ENCODE data around the gene IGF2R. TPM values are rescaled to one million over a fixed set of nuclear protein-coding genes. Genes with fewer than 3 reads are reported as not detected.

IGF2R gene
- total RNA-seq, 1 donor from 2014 or later: 35.1 TPM

- H3K27me3 ChIP-seq: no peaks in the 10 kb centered on the region
- Mint-ChIP-seq H3K4me3 (no peak overlapping the region), H3K27ac (no peak overlapping the region), H3K27me3 (ENCODE audit: insufficient read depth, low read depth) (peaks cover 5% of the 10 kb centered on the region), H3K9me3 (no peaks in the 10 kb centered on the region), H3K4me1 (peaks cover 16% of the 10 kb centered on the region), H3K36me3 (no peaks in the 10 kb centered on the region)
- H3K4me3 ChIP-seq: no peak overlapping the region
- H3K27ac ChIP-seq: no peak overlapping the region
- no peak for DNase-seq (ENCODE audit: low spot score)
- TF ChIP-seq, protein P1, sequence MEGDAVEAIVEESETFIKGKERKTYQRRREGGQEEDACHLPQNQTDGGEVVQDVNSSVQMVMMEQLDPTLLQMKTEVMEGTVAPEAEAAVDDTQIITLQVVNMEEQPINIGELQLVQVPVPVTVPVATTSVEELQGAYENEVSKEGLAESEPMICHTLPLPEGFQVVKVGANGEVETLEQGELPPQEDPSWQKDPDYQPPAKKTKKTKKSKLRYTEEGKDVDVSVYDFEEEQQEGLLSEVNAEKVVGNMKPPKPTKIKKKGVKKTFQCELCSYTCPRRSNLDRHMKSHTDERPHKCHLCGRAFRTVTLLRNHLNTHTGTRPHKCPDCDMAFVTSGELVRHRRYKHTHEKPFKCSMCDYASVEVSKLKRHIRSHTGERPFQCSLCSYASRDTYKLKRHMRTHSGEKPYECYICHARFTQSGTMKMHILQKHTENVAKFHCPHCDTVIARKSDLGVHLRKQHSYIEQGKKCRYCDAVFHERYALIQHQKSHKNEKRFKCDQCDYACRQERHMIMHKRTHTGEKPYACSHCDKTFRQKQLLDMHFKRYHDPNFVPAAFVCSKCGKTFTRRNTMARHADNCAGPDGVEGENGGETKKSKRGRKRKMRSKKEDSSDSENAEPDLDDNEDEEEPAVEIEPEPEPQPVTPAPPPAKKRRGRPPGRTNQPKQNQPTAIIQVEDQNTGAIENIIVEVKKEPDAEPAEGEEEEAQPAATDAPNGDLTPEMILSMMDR (IDR thresholded peaks at IDR 0.05): no peak
- TF ChIP-seq EZH2 (IDR thresholded peaks at IDR 0.05): no peak
- TF ChIP-seq EZH2phosphoT487 (IDR thresholded peaks at IDR 0.05): no peak
- no peak overlapping the region for H3K9ac ChIP-seq
- no peaks in the 10 kb centered on the region for H3K4me1 ChIP-seq
- no peak overlapping the region for H3K4me2 ChIP-seq
- no peaks in the 10 kb centered on the region for H3K36me3 ChIP-seq
- no peak overlapping the region for H2AFZ ChIP-seq (replicated peaks)
- H3K9me3 ChIP-seq (ENCODE audit: low read depth): no peaks in the 10 kb centered on the region
- no peaks in the 10 kb centered on the region for H3F3A ChIP-seq (ENCODE audit: low read depth)
- no peaks in the 10 kb centered on the region for H3K79me2 ChIP-seq (ENCODE audit: low read depth)
- H4K20me1 ChIP-seq (ENCODE audit: low read depth): no peaks in the 10 kb centered on the region
Observed at GRCh38 chr6:159955945-159956361, 12.9 kb upstream of the IGF2R start.

- Mint-ChIP-seq H3K27ac (no peak overlapping the region), H3K36me3 (no peaks in the 10 kb centered on the region), H3K9me3 (no peaks in the 10 kb centered on the region), H3K4me1 (peaks cover 15% of the 10 kb centered on the region), H3K27me3 (ENCODE audit: insufficient read depth, low read depth) (peaks cover 6% of the 10 kb centered on the region), H3K4me3 (no peak overlapping the region)
- Histone ChIP-seq H3K9ac (no peak overlapping the region), H3K4me1 (no peaks in the 10 kb centered on the region), H3K4me2 (no peak overlapping the region), H3K4me3 (no peak overlapping the region), H3K9me3 (ENCODE audit: low read depth) (no peaks in the 10 kb centered on the region), H3F3A (ENCODE audit: low read depth) (no peaks in the 10 kb centered on the region), H3K27me3 (peaks cover 8% of the 10 kb centered on the region), H3K27ac (no peak overlapping the region), H4K20me1 (ENCODE audit: low read depth) (no peaks in the 10 kb centered on the region), H3K79me2 (ENCODE audit: low read depth) (no peaks in the 10 kb centered on the region), H2AFZ (replicated peaks) (no peak overlapping the region), H3K36me3 (no peaks in the 10 kb centered on the region)
- no peak for TF ChIP-seq EZH2 (IDR thresholded peaks at IDR 0.05)
- TF ChIP-seq, protein P1 (IDR thresholded peaks at IDR 0.05): no peak
- TF ChIP-seq EZH2phosphoT487 (IDR thresholded peaks at IDR 0.05): no peak
- DNase-seq (ENCODE audit: low spot score): no peak
Observed at GRCh38 chr6:159957071-159957673, 11.7 kb upstream of the IGF2R start.

GRCh38 chr6:159959165-159959975, 9.5 kb upstream of the IGF2R start:
- DNase-seq (ENCODE audit: low spot score): no peak
- no peak overlapping the region for H3K4me2 ChIP-seq
- no peak for TF ChIP-seq EZH2 (IDR thresholded peaks at IDR 0.05)
- TF ChIP-seq, protein P1 (IDR thresholded peaks at IDR 0.05): no peak
- TF ChIP-seq EZH2phosphoT487 (IDR thresholded peaks at IDR 0.05): no peak
- no peaks in the 10 kb centered on the region for H3K79me2 ChIP-seq (ENCODE audit: low read depth)
- Mint-ChIP-seq H3K9me3 (no peaks in the 10 kb centered on the region), H3K27ac (no peak overlapping the region), H3K27me3 (ENCODE audit: insufficient read depth, low read depth) (peaks cover 7% of the 10 kb centered on the region), H3K36me3 (no peaks in the 10 kb centered on the region), H3K4me1 (no peaks in the 10 kb centered on the region), H3K4me3 (no peak overlapping the region)
- H3K27me3 ChIP-seq: peaks cover 30% of the 10 kb centered on the region
- no peak overlapping the region for H2AFZ ChIP-seq (replicated peaks)
- no peaks in the 10 kb centered on the region for H3K9me3 ChIP-seq (ENCODE audit: low read depth)
- H3K27ac ChIP-seq: no peak overlapping the region
- H3K9ac ChIP-seq: no peak overlapping the region
- no peaks in the 10 kb centered on the region for H3K4me1 ChIP-seq
- H3K4me3 ChIP-seq: no peak overlapping the region
- H3K36me3 ChIP-seq: no peaks in the 10 kb centered on the region
- no peaks in the 10 kb centered on the region for H4K20me1 ChIP-seq (ENCODE audit: low read depth)
- no peaks in the 10 kb centered on the region for H3F3A ChIP-seq (ENCODE audit: low read depth)

Measured in neural progenitor cell (in vitro differentiated cells).